ENCODE measurements around the gene PRKCZ.

- TF ChIP-seq, protein P1, sequence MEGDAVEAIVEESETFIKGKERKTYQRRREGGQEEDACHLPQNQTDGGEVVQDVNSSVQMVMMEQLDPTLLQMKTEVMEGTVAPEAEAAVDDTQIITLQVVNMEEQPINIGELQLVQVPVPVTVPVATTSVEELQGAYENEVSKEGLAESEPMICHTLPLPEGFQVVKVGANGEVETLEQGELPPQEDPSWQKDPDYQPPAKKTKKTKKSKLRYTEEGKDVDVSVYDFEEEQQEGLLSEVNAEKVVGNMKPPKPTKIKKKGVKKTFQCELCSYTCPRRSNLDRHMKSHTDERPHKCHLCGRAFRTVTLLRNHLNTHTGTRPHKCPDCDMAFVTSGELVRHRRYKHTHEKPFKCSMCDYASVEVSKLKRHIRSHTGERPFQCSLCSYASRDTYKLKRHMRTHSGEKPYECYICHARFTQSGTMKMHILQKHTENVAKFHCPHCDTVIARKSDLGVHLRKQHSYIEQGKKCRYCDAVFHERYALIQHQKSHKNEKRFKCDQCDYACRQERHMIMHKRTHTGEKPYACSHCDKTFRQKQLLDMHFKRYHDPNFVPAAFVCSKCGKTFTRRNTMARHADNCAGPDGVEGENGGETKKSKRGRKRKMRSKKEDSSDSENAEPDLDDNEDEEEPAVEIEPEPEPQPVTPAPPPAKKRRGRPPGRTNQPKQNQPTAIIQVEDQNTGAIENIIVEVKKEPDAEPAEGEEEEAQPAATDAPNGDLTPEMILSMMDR (IDR thresholded peaks at IDR 0.05; ENCODE audit: low read depth, low read length), result no peak
- TF ChIP-seq POLR2A (IDR thresholded peaks at IDR 0.05; ENCODE audit: extremely low read depth, insufficient read length) (no peak), MAX (IDR thresholded peaks at IDR 0.05; ENCODE audit: low read depth, low read length) (no peak)
These were observed 17.5 kb upstream of the PRKCZ start for GRCh38 chr1:2032737-2033136.

Measured in NB4 (cell line).